H1 (cell line): Measurements from ENCODE around the gene DNASE1.

Experiments used
- ATF3 ChIP-seq: IDR thresholded peaks from 2 replicates; pipeline ENCODE4 v1.6.1; 2011; ENCODE audit warnings: low read depth, mild to moderate bottlenecking, low read length; ENCODE audit not compliant: insufficient read depth
- CTCF ChIP-seq, 3 experiments: IDR thresholded peaks; 1 replicate in 2 of 3; 2 replicates in 1 of 3; pipeline versions ENCODE4 v1.5.1 to v1.6.1; 2011; ENCODE audit warnings: low read length in 3 of 3, mild to moderate bottlenecking in 3 of 3, inconsistent platforms in 2 of 3, low read depth in 1 of 3, moderate library complexity in 1 of 3; ENCODE audit not compliant: insufficient read depth in 1 of 3; ENCODE audit errors: control extremely low read depth in 1 of 3
- RFX5 ChIP-seq: IDR thresholded peaks from 2 replicates; pipeline ENCODE4 v1.6.1; 2011; ENCODE audit warnings: low read depth, low read length, improper control_type of control experiment, borderline replicate concordance
- SIN3A ChIP-seq, 2 experiments: IDR thresholded peaks in 1 of 2; conservative IDR thresholded peaks in 1 of 2; 2 replicates each; pipeline ENCODE4 v1.6.1; 2011 to 2012; ENCODE audit warnings: low read length in 2 of 2, improper control_type of control experiment in 1 of 2, low read depth in 1 of 2, mild to moderate bottlenecking in 1 of 2
- SRF ChIP-seq: IDR thresholded peaks from 2 replicates; pipeline ENCODE4 v1.6.1; 2011; ENCODE audit warnings: mild to moderate bottlenecking, low read depth, low read length, moderate library complexity

GRCh38 chr16:3668626-3669025, 14.1 kb downstream of the DNASE1 start:
- no peak for TF ChIP-seq SIN3A (conservative IDR thresholded peaks at IDR 0.05 in 1 of 2, IDR thresholded peaks at IDR 0.05 in 1 of 2; ENCODE audit: low read depth in 1 of 2, low read length in 2 of 2)
- no peak for TF ChIP-seq CTCF (IDR thresholded peaks at IDR 0.05; ENCODE audit: control extremely low read depth in 1 of 3, insufficient read depth in 1 of 3, low read depth in 1 of 3, low read length in 3 of 3)
- no peak for TF ChIP-seq SRF
- TF ChIP-seq ATF3 = no peak
- no peak for TF ChIP-seq RFX5
